ENCODE results near the gene PIK3C2G. TPM values are rescaled to one million over a fixed set of nuclear protein-coding genes. Genes with fewer than 3 reads are reported as not detected.

Gene PIK3C2G
- total RNA-seq, 2 donors from 2014 or later: not detected

DNA sequence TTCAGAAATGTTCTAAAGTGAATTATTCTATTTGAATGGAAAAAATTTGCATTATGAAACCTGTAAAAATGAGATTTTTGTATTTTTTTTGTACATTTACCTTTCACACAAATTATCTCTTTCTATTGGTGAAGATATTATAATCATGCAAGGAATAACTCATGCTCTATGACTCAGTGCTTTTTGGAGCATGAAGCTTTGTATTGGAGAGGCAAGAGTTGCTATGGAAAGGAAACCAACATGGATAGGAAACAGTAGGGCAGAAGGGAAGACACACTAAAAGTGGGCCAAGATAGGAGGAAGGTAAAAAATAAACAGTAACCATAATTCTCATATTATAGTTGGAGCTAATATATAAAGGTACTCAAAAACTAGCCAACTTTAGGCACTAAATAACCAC is 397.5 kb downstream of the PIK3C2G start:
- Mint-ChIP-seq H3K27me3 (ENCODE audit: insufficient read depth) (no peaks in the 10 kb centered on the region), H3K4me3 (no peak overlapping the region), H3K27ac (peak overlapping the region; percentile 9), H3K4me1 (peaks cover 52% of the 10 kb centered on the region), H3K36me3 (ENCODE audit: low read depth) (peaks cover 6% of the 10 kb centered on the region), H3K9me3 (peaks cover 20% of the 10 kb centered on the region)
- H3K4me1 ChIP-seq (ENCODE audit: control insufficient read depth, insufficient read depth, low read length): peaks cover 3% of the 10 kb centered on the region
- H3K9me3 ChIP-seq (ENCODE audit: control insufficient read depth, low read length): peaks cover 34% of the 10 kb centered on the region
- no peak for DNase-seq
- no peaks in the 10 kb centered on the region for H3K36me3 ChIP-seq (ENCODE audit: control insufficient read depth, insufficient read depth, low read length)
- H3K27me3 ChIP-seq (ENCODE audit: control insufficient read depth, insufficient read depth, low read length, poor library complexity, severe bottlenecking): no peaks in the 10 kb centered on the region
- TF ChIP-seq, protein P1, sequence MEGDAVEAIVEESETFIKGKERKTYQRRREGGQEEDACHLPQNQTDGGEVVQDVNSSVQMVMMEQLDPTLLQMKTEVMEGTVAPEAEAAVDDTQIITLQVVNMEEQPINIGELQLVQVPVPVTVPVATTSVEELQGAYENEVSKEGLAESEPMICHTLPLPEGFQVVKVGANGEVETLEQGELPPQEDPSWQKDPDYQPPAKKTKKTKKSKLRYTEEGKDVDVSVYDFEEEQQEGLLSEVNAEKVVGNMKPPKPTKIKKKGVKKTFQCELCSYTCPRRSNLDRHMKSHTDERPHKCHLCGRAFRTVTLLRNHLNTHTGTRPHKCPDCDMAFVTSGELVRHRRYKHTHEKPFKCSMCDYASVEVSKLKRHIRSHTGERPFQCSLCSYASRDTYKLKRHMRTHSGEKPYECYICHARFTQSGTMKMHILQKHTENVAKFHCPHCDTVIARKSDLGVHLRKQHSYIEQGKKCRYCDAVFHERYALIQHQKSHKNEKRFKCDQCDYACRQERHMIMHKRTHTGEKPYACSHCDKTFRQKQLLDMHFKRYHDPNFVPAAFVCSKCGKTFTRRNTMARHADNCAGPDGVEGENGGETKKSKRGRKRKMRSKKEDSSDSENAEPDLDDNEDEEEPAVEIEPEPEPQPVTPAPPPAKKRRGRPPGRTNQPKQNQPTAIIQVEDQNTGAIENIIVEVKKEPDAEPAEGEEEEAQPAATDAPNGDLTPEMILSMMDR (conservative IDR thresholded peaks at IDR 0.05): no peak
- no peak overlapping the region for H3K4me3 ChIP-seq (ENCODE audit: low read length)
- H3K27ac ChIP-seq (ENCODE audit: low read depth, low read length): no peak overlapping the region
- no peak overlapping the region for H3K9ac ChIP-seq (ENCODE audit: extremely low read depth, low read length, poor library complexity, severe bottlenecking)

GRCh38 chr12:18676141-18676540 is 414.8 kb downstream of the PIK3C2G start:
- Histone ChIP-seq H3K4me3 (ENCODE audit: low read length) (no peak overlapping the region), H3K27me3 (ENCODE audit: control insufficient read depth, insufficient read depth, low read length, poor library complexity, severe bottlenecking) (no peaks in the 10 kb centered on the region), H3K27ac (ENCODE audit: low read depth, low read length) (no peak overlapping the region), H3K4me1 (ENCODE audit: control insufficient read depth, insufficient read depth, low read length) (peaks cover 4% of the 10 kb centered on the region), H3K36me3 (ENCODE audit: control insufficient read depth, insufficient read depth, low read length) (no peaks in the 10 kb centered on the region), H3K9me3 (ENCODE audit: control insufficient read depth, low read length) (peaks cover 8% of the 10 kb centered on the region), H3K9ac (ENCODE audit: extremely low read depth, low read length, poor library complexity, severe bottlenecking) (no peak overlapping the region)
- TF ChIP-seq, protein P1 (conservative IDR thresholded peaks at IDR 0.05): no peak
- Mint-ChIP-seq H3K9me3 (peaks cover 3% of the 10 kb centered on the region), H3K36me3 (ENCODE audit: low read depth) (no peaks in the 10 kb centered on the region), H3K27me3 (ENCODE audit: insufficient read depth) (no peaks in the 10 kb centered on the region), H3K4me1 (peaks cover 7% of the 10 kb centered on the region), H3K27ac (no peak overlapping the region), H3K4me3 (no peak overlapping the region)
- DNase-seq: no peak

DNA sequence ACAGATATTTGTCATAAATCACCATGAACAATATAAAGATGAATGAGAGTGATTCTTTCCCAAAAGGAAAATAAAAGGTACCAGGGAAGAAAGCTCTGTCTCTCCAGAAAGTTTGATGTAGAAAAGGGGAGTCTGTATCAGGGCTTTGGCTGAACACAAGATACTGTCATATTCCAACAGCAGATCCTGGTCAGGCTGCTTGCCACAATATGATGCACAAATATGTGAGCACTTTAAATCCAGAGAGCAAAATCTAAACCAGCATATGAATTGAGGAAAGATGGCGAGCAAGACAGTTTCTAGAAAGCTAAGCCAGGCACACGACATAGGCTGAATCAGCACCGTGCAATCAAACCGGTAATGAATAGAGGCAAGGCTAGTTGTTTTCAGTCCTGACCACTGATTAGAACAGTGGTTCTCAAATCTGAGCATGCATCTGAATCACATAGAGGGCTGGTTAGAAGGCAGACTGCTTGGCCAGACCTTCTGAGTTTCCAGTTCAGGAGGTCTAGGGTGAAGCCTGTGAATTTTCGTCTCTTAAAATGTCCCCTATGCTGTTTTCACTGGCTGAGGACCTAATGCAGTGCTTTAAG is 415.8 kb downstream of the PIK3C2G start:
- no peaks in the 10 kb centered on the region for H3K27me3 ChIP-seq (ENCODE audit: control insufficient read depth, insufficient read depth, low read length, poor library complexity, severe bottlenecking)
- Mint-ChIP-seq H3K9me3 (peaks cover 3% of the 10 kb centered on the region), H3K4me3 (no peak overlapping the region), H3K4me1 (peaks cover 10% of the 10 kb centered on the region), H3K27ac (no peak overlapping the region), H3K36me3 (ENCODE audit: low read depth) (no peaks in the 10 kb centered on the region), H3K27me3 (ENCODE audit: insufficient read depth) (no peaks in the 10 kb centered on the region)
- H3K36me3 ChIP-seq (ENCODE audit: control insufficient read depth, insufficient read depth, low read length): no peaks in the 10 kb centered on the region
- TF ChIP-seq, protein P1 (conservative IDR thresholded peaks at IDR 0.05): no peak
- H3K27ac ChIP-seq (ENCODE audit: low read depth, low read length): no peak overlapping the region
- H3K9me3 ChIP-seq (ENCODE audit: control insufficient read depth, low read length): peaks cover 8% of the 10 kb centered on the region
- DNase-seq: no peak
- H3K4me1 ChIP-seq (ENCODE audit: control insufficient read depth, insufficient read depth, low read length): peaks cover 4% of the 10 kb centered on the region
- H3K9ac ChIP-seq (ENCODE audit: extremely low read depth, low read length, poor library complexity, severe bottlenecking): no peak overlapping the region
- H3K4me3 ChIP-seq (ENCODE audit: low read length): no peak overlapping the region
- 83 to 88% methylated on average over 4 to 5 of the region's 5 CpGs for WGBS, 2 experiments (ENCODE audit: insufficient coverage in 1 of 2, insufficient read length in 1 of 2)
